GM18867 (cell line): ENCODE data around the gene TMEM98.
"Not testable (repeated sequence)": the region's sequence is repeated elsewhere in the genome, so short reads cannot be mapped to it uniquely, and the experiment has no call there.

Source experiments
- ATAC-seq: cut with Tn5 transposase; IDR thresholded peaks from one replicate; pipeline ENCODE4 v1.9.1; 2021; ENCODE audit warnings: mild to moderate bottlenecking, moderate library complexity; ENCODE audit not compliant: unreplicated experiment

The TMEM98 gene

GRCh38 chr17:32914181-32914580, 13.8 kb upstream of the TMEM98 start:
- ATAC-seq, result no peak

GRCh38 chr17:32915245-32915644, 12.7 kb upstream of the TMEM98 start:
- ATAC-seq, result no peak

- ATAC-seq, result no peak
Observed at GRCh38 chr17:32916134-32916533, 11.8 kb upstream of the TMEM98 start.

- ATAC-seq, result no peak
Observed at GRCh38 chr17:32917081-32917480, 10.9 kb upstream of the TMEM98 start.

GRCh38 chr17:32917842-32918241, 10.1 kb upstream of the TMEM98 start:
- no peak for ATAC-seq

- not testable (repeated sequence) for ATAC-seq
Observed at GRCh38 chr17:32919876-32920275, 8.1 kb upstream of the TMEM98 start.

- ATAC-seq, result no peak
Observed at GRCh38 chr17:32920293-32920692, 7.7 kb upstream of the TMEM98 start.

GRCh38 chr17:32921017-32921416, 6.9 kb upstream of the TMEM98 start:
- ATAC-seq, result no peak

GRCh38 chr17:32923905-32924304, 4.0 kb upstream of the TMEM98 start:
- ATAC-seq, result not testable (repeated sequence)

GRCh38 chr17:32926183-32926582, 1.8 kb upstream of the TMEM98 start:
- ATAC-seq, result no peak

GRCh38 chr17:32926789-32927188, 1.2 kb upstream of the TMEM98 start:
- ATAC-seq, result not testable (repeated sequence)

GRCh38 chr17:32927201-32927723, 691 bp upstream of the TMEM98 start:
- ATAC-seq, result no peak

- no peak for ATAC-seq
Observed at GRCh38 chr17:32928586-32929535, 908 bp downstream of the TMEM98 start.

GRCh38 chr17:32929588-32929987, 1.6 kb downstream of the TMEM98 start:
- ATAC-seq, result no peak

- no peak for ATAC-seq
Observed at GRCh38 chr17:32930512-32930911, 2.6 kb downstream of the TMEM98 start.

GRCh38 chr17:32931686-32932085, 3.7 kb downstream of the TMEM98 start:
- ATAC-seq, result no peak

GRCh38 chr17:32933881-32934280, 5.9 kb downstream of the TMEM98 start:
- no peak for ATAC-seq

- no peak for ATAC-seq
Observed at GRCh38 chr17:32935726-32936125, 7.8 kb downstream of the TMEM98 start.

GRCh38 chr17:32936186-32936893, 8.4 kb downstream of the TMEM98 start:
- no peak for ATAC-seq

- no peak for ATAC-seq
Observed at GRCh38 chr17:32936894-32937500, 9.0 kb downstream of the TMEM98 start.

GRCh38 chr17:32940706-32941390, 12.9 kb downstream of the TMEM98 start:
- no peak for ATAC-seq
